GM20000 (cell line): ENCODE measurements around the gene FGF6.

Experiments
- DNase-seq: peaks from one replicate; pipeline ENCODE4 v3.0.0; 2012; ENCODE audit warnings: low spot score
- TF ChIP-seq, protein P1 (sequence below): IDR thresholded peaks from 2 replicates; pipeline ENCODE4 v1.5.1; 2012; ENCODE audit warnings: mild to moderate bottlenecking, control low read depth; ENCODE audit errors: extremely low read depth, missing control alignments

Gene FGF6

DNA sequence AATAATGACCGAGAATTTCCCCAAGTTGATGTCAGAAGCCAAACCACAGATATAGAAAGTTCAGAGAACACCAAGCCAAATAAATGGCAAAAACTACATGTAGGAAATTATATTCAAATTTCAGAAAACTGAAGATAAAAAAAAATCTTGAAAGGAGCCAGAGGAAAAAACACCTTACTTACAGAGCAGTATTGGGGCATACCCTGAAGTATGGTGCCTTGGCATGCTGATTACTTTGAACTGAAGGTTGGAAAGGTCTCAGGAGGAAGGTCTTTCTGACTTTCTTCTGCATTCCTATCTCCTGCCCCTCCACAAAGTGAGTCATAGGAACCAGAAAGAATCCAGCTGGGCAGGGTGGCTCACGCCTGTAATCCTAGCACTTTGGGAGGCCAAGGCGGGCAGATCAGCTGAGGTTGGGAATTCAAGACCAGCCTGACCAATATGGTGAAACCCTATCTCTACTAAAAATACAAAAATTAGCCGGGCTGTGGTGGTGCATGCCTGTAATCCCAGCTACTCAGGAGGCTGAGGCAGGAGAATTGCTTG lies 8.8 kb upstream of the FGF6 start:
- DNase-seq, result no peak
- TF ChIP-seq, protein P1, sequence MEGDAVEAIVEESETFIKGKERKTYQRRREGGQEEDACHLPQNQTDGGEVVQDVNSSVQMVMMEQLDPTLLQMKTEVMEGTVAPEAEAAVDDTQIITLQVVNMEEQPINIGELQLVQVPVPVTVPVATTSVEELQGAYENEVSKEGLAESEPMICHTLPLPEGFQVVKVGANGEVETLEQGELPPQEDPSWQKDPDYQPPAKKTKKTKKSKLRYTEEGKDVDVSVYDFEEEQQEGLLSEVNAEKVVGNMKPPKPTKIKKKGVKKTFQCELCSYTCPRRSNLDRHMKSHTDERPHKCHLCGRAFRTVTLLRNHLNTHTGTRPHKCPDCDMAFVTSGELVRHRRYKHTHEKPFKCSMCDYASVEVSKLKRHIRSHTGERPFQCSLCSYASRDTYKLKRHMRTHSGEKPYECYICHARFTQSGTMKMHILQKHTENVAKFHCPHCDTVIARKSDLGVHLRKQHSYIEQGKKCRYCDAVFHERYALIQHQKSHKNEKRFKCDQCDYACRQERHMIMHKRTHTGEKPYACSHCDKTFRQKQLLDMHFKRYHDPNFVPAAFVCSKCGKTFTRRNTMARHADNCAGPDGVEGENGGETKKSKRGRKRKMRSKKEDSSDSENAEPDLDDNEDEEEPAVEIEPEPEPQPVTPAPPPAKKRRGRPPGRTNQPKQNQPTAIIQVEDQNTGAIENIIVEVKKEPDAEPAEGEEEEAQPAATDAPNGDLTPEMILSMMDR, result no peak

GRCh38 chr12:4451694-4452093 lies 6.1 kb upstream of the FGF6 start:
- DNase-seq, result no peak
- TF ChIP-seq, protein P1, result no peak

- no peak for DNase-seq
- TF ChIP-seq, protein P1, result no peak
Observed at GRCh38 chr12:4450551-4451112, 5.0 kb upstream of the FGF6 start.

DNA sequence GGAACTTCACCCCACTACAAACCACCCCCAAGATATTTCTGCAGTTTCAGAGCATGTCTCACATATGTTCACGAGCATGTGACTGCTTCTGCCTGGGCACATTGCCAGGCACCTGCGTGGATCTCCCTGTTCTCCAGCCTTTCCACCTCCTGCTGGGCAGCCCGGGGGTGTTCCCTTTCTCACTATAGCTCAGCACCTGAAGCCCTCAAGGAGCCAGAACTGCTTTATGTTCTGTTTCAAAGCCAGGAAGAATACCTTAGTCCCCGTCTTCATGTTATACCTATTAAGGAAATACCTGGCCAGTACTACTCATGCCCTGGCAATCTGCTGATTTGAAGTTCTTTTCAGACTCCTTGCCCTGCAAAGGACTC lies 4.2 kb upstream of the FGF6 start:
- DNase-seq, result no peak
- TF ChIP-seq, protein P1, result no peak

DNA sequence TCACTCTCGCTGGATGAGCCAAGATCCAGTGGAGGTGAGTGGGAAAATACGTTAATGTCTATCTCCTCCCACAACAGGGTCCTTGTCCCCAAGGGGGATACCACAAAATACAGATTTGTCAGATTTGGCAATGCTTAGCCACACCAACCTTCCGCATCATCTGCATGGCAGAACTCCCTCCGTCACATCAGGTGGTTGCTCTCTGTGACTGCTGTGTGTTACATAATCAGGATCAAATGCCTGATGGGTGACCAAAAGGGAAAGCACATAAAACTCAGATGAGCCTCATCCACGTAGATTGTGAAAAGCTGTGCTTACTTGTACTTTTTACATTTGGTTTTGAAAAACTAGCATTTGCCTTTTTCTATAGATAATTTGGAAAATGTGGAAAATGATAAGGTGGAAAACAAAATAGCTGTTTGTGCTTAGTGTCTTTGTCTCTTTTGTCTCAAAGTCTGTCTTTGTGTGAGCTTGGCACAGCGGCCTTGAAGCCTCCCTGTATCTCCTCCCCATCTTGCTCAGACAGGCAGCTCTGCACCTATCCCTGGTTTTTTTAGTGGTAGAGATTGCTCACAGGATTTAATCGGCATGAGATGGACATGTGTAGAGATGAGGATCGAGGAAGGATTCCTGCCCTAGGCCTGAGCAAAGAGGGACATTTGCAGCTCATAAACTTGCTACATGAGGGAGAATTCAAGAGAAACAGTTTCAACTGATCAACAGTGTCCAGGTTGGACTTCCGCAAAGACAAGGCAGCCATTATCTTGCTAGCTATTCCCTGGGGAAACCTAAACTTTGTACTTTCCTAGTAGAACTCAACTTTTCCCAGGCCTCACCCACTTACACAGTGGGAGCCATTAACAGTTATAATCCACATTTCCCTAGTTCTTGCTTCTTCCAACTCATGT lies 3.6 kb upstream of the FGF6 start:
- TF ChIP-seq, protein P1, result no peak
- no peak for DNase-seq

DNA sequence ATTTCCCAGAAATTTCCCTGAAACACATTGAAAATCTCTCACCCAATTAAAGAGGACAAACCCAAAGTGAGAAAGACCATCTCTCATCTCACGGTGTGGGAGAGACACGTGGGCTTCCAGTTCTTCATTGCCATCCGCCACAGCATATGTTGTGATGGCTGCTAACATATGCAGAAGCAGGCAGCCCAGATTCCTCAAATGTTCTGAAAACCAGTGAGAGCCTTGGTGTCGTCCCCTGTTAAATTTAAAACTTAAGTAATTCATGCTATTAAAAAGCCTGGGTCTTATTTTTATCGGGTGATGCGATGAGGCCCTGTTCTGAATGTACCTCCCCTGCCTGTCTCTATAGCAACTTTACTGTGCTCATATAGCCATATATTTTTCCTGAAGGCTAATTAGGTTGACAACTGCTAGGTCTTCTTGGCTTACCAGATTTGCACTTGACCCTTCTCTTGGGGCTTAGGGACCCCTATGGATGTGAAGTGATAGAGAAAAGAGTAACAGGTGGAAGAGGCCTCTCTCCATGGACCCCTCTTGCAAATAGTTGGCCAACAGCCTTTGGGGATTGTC lies 2.8 kb upstream of the FGF6 start:
- TF ChIP-seq, protein P1, result no peak

DNA sequence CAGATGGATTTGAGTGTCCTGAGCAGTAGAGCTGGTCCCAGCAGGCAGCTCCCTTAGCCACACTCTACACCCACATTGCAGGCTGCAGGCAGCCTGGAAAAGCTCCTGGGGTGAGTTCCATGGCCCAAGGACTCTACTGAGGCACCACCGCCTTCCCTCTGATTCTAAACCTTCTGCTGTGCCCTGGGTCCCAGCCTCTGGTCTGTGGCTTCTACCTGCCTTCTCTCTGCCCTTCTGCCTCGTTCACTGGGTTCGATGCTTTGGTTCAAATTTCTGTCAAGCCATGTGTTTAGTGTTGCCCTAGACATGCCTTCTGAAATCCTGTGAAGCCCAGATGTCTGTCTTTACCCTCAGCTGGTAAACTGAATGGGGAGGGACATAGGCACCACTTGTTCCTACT lies 1.5 kb upstream of the FGF6 start:
- no peak for DNase-seq
- TF ChIP-seq, protein P1, result no peak

More for the DNA sequence above, 2.8 kb upstream of the FGF6 start:
- DNase-seq, result no peak
